HG02840 (cell line): Measurements from ENCODE around the gene CRADD.
A peak's percentile ranks its signal among the peaks of the same experiment; 100 is the strongest.

Source experiments
- ATAC-seq: cut with Tn5 transposase; IDR thresholded peaks from one replicate; pipeline ENCODE4 v1.9.1; 2021; ENCODE audit warnings: mild to moderate bottlenecking, moderate library complexity, moderate number of reproducible peaks; ENCODE audit not compliant: unreplicated experiment, low FRiP score

Gene CRADD

GRCh38 chr12:93829016-93829415 lies 151.8 kb downstream of the CRADD start:
- no peak for ATAC-seq

GRCh38 chr12:93831374-93831773 lies 154.2 kb downstream of the CRADD start:
- no peak for ATAC-seq

GRCh38 chr12:93832131-93832530 lies 155.0 kb downstream of the CRADD start:
- ATAC-seq = no peak

GRCh38 chr12:93833946-93834345 lies 156.8 kb downstream of the CRADD start:
- ATAC-seq = no peak

GRCh38 chr12:93836620-93837260 lies 159.6 kb downstream of the CRADD start:
- no peak for ATAC-seq

GRCh38 chr12:93838193-93838592 lies 161.0 kb downstream of the CRADD start:
- ATAC-seq = no peak

- no peak for ATAC-seq
Observed at GRCh38 chr12:93839064-93839463, 161.9 kb downstream of the CRADD start.

GRCh38 chr12:93841671-93842070 lies 164.5 kb downstream of the CRADD start:
- ATAC-seq = no peak

- ATAC-seq = no peak
Observed at GRCh38 chr12:93844164-93844784, 167.1 kb downstream of the CRADD start.

- no peak for ATAC-seq
Observed at GRCh38 chr12:93846936-93847516, 169.9 kb downstream of the CRADD start.

- peak; percentile 74 for ATAC-seq
Observed at GRCh38 chr12:93847517-93848474, 170.6 kb downstream of the CRADD start.

- ATAC-seq = no peak
Observed at GRCh38 chr12:93848523-93849101, 171.4 kb downstream of the CRADD start.

- no peak for ATAC-seq
Observed at GRCh38 chr12:93849946-93850345, 172.8 kb downstream of the CRADD start.

- no peak for ATAC-seq
Observed at GRCh38 chr12:93850481-93851256, 173.5 kb downstream of the CRADD start.

- ATAC-seq = no peak
Observed at GRCh38 chr12:93851257-93851671, 174.1 kb downstream of the CRADD start.

GRCh38 chr12:93852173-93852591 lies 175.0 kb downstream of the CRADD start:
- ATAC-seq = no peak

GRCh38 chr12:93853698-93854478 lies 176.7 kb downstream of the CRADD start:
- no peak for ATAC-seq

GRCh38 chr12:93855261-93855660 lies 178.1 kb downstream of the CRADD start:
- ATAC-seq = no peak

- ATAC-seq = no peak
Observed at GRCh38 chr12:93856611-93857010, 179.4 kb downstream of the CRADD start.
